Calu3 (cell line): ENCODE results near the gene KLF5. TPM values are rescaled to one million over a fixed set of nuclear protein-coding genes. Genes with fewer than 3 reads are reported as not detected.
A peak's percentile ranks its signal among the peaks of the same experiment; 100 is the strongest.

Source experiments
- BruUV-seq: library from RNA; stranded (reverse); fragments of 400-500 nt; replicated peaks from 2 replicates; lab custom pipeline; 2021; lab: Mats Ljungman, UMichigan
- CTCF ChIA-PET: fragments of 300-600 bp; sonication (Branson Sonifier 250); formaldehyde crosslinking; loops from one replicate; lab custom pipeline; 2022; ENCODE audit warnings: antibody characterized with exemption; lab: Charles Lee
- DNase-seq: peaks from one replicate; pipeline ENCODE4 v3.0.0; 2022
- H3K27ac Mint-ChIP-seq: one replicate; pipeline ENCODE4 v1.8.0; 2022; ENCODE audit warnings: mixed read lengths; ENCODE audit not compliant: unreplicated experiment
- H3K27me3 Mint-ChIP-seq: one replicate; pipeline ENCODE4 v1.8.0; 2022; ENCODE audit warnings: mixed read lengths; ENCODE audit not compliant: unreplicated experiment
- H3K36me3 Mint-ChIP-seq: one replicate; pipeline ENCODE4 v1.8.0; 2022; ENCODE audit warnings: mild to moderate bottlenecking, moderate library complexity, mixed read lengths; ENCODE audit not compliant: insufficient read depth, unreplicated experiment
- H3K4me1 Mint-ChIP-seq: one replicate; pipeline ENCODE4 v1.8.0; 2022; ENCODE audit warnings: mild to moderate bottlenecking, low read depth, mixed read lengths; ENCODE audit not compliant: unreplicated experiment
- H3K4me3 Mint-ChIP-seq: one replicate; pipeline ENCODE4 v1.8.0; 2022; ENCODE audit warnings: mild to moderate bottlenecking, low read depth, moderate library complexity, mixed read lengths; ENCODE audit not compliant: unreplicated experiment
- H3K9me3 Mint-ChIP-seq: one replicate; pipeline ENCODE4 v1.8.0; 2022; ENCODE audit warnings: low read depth, mixed read lengths; ENCODE audit not compliant: unreplicated experiment
- intact Hi-C: fragments of 100-400 bp; cut with micrococcal nuclease; formaldehyde crosslinking; loops from one replicate; pipeline ENCODE4 v1.10.0; 2022; ENCODE audit not compliant: unreplicated experiment
- total RNA-seq: library from RNA; stranded (reverse); gene quantifications from 2 replicates; pipeline ENCODE4 v1.2.3, GENCODE V29; 2022
- TF ChIP-seq, protein P1 (sequence below): fragments of 200-600 bp; IDR thresholded peaks from one replicate; pipeline ENCODE4 v1.8.0; 2022; ENCODE audit warnings: antibody characterized with exemption; ENCODE audit not compliant: unreplicated experiment

KLF5 gene
- total RNA-seq, 1 experiment from 2014 or later, result 121 TPM

DNA sequence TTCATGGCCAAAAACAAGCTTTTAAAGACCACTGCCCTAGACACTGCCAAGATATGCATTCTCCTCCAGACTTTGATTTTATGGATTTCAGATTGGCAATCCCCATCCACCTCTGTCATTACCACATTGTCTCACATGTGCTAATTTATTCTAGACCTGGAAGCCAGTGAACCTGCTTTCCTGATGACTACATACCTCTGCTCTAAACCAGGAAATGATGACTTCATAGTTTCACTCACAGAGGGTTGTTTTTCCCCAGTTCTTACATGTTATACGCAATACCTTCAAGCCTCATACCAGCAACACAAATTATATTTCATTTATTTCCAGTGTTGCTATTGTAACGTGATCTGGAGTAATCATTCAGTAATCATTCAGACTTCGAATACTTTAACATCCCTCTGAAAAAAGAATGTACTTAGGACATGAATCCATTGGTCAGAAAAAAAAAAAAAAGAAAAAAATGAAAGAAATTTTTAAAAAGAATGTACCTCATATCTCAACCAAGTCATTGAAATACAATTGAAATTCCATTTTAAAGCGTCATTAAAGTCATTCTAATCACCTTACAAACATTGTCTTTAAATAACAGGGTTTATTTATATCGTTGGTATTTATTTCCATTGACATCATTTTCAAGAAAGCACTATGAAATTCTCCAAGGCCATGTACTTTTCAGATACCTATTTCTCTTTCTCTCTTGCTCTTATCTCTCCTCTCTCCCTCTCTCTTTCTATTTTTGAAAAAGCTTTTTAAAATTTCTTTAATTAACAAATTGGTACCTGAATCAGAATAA, 33.4 kb upstream of the KLF5 start:
- CTCF ChIA-PET, result no interaction called here
- H3K27ac Mint-ChIP-seq, result peak overlapping the region; percentile 52
- no TSS peak for BruUV-seq
- intact Hi-C loops, result no loop called here
- no peaks in the 10 kb centered on the region for H3K36me3 Mint-ChIP-seq
- TF ChIP-seq, protein P1, sequence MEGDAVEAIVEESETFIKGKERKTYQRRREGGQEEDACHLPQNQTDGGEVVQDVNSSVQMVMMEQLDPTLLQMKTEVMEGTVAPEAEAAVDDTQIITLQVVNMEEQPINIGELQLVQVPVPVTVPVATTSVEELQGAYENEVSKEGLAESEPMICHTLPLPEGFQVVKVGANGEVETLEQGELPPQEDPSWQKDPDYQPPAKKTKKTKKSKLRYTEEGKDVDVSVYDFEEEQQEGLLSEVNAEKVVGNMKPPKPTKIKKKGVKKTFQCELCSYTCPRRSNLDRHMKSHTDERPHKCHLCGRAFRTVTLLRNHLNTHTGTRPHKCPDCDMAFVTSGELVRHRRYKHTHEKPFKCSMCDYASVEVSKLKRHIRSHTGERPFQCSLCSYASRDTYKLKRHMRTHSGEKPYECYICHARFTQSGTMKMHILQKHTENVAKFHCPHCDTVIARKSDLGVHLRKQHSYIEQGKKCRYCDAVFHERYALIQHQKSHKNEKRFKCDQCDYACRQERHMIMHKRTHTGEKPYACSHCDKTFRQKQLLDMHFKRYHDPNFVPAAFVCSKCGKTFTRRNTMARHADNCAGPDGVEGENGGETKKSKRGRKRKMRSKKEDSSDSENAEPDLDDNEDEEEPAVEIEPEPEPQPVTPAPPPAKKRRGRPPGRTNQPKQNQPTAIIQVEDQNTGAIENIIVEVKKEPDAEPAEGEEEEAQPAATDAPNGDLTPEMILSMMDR, result no peak
- H3K9me3 Mint-ChIP-seq, result no peaks in the 10 kb centered on the region
- H3K4me3 Mint-ChIP-seq, result no peak overlapping the region
- H3K27me3 Mint-ChIP-seq, result no peaks in the 10 kb centered on the region
- no peaks in the 10 kb centered on the region for H3K4me1 Mint-ChIP-seq
- no peak for DNase-seq

DNA sequence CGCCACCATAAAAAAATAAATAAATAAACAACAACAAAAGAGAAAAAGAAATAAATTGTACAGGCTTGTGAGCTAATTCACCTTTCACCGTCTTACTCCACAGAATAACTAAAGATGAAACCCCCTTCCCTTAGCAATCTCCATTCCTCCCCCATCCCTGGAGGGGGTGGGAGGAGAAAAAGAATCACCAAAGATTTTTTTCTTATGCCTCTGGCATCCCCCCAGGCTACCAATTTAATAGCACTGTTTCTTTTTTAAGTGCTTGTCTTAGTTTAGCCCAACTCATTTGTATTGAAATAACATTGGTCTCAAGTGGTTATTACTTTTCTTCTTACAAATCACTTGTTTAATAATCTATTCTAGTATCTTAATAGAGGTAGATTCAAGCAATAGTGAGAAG, 23.9 kb upstream of the KLF5 start:
- Mint-ChIP-seq H3K4me3 (no peak overlapping the region), H3K36me3 (no peaks in the 10 kb centered on the region), H3K27ac (no peak overlapping the region), H3K4me1 (no peaks in the 10 kb centered on the region), H3K9me3 (no peaks in the 10 kb centered on the region), H3K27me3 (no peaks in the 10 kb centered on the region)
- CTCF ChIA-PET, result interaction anchor here (0.5 kb wide), 1 partner anchor 309 kb away, joined by 3 read pairs; no protein-coding TSS in a partner anchor
- DNase-seq, result no peak
- intact Hi-C loops, result no loop called here
- TF ChIP-seq, protein P1, result no peak
- no TSS peak for BruUV-seq

DNA sequence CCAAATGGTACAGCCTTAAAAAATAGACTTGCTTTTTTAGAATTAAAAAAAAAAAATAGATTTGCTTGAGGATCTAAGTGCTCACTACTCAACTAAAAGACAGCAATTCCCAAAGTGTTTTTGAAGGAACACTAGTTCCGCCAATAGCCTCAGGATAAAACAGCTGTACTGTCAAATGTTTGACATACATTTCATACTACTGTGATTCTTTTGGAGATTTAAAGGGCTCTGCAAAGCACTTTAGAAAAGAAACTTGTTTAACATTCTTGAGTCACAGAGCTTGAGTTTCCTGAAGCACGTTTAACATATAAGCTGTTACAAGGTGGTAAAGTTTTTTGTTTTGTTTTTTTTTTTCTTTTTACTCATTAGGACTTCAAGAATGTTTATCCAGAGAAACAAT, 23.1 kb upstream of the KLF5 start:
- Mint-ChIP-seq H3K36me3 (no peaks in the 10 kb centered on the region), H3K4me1 (no peaks in the 10 kb centered on the region), H3K27ac (no peak overlapping the region), H3K27me3 (no peaks in the 10 kb centered on the region), H3K9me3 (no peaks in the 10 kb centered on the region), H3K4me3 (no peak overlapping the region)
- CTCF ChIA-PET, result interaction anchor here (0.5 kb wide), 1 partner anchor 308 kb away, joined by 3 read pairs; no protein-coding TSS in a partner anchor
- intact Hi-C loops, result no loop called here
- BruUV-seq, result no TSS peak
- no peak for DNase-seq
- TF ChIP-seq, protein P1, result no peak

DNA sequence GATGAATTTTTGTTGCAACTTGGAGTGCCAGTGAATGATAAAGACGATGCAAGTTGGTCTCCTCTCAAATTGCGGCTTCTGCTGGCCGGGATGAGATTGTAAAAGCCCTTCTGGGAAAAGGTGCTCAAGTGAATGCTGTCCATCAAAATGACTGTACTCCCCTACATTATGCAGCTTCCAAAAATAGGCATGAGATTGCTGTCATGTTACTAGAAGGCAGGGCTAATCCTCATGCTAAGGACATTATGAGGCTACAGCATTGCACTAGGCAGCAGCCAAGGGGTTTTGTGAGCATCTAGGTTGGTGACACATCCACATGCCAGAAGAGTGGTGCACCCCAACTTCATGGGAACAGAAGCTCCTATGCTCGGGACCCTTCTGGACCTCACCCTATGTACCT, 22.2 kb upstream of the KLF5 start:
- Mint-ChIP-seq H3K27ac (no peak overlapping the region), H3K36me3 (no peaks in the 10 kb centered on the region), H3K4me1 (no peaks in the 10 kb centered on the region), H3K9me3 (no peaks in the 10 kb centered on the region), H3K27me3 (no peaks in the 10 kb centered on the region), H3K4me3 (no peak overlapping the region)
- DNase-seq, result no peak
- CTCF ChIA-PET, result no interaction called here
- TF ChIP-seq, protein P1, result no peak
- intact Hi-C loops, result no loop called here
- no TSS peak for BruUV-seq
